Panc1 (cell line): ENCODE results near the gene KIAA1217. TPM values are rescaled to one million over a fixed set of nuclear protein-coding genes. Genes with fewer than 3 reads are reported as not detected.

Source experiments
- ATAC-seq: fragments of 200-7000 bp; cut with Tn5 transposase; 2 replicates; pipeline ENCODE4 v1.9.1; 2020; ENCODE audit warnings: mild to moderate bottlenecking, moderate library complexity
- BruUV-seq: library from RNA; stranded (reverse); fragments of 400-500 nt; replicated peaks from 2 replicates; lab custom pipeline; 2021; lab: Mats Ljungman, UMichigan
- CTCF ChIA-PET: fragments of 300-600 bp; sonication (Branson Sonifier 250); formaldehyde crosslinking; loops from one replicate; lab custom pipeline; 2022; ENCODE audit warnings: antibody characterized with exemption; lab: Charles Lee
- POLR2A ChIA-PET: fragments of 300-600 bp; sonication (Branson Sonifier 250); formaldehyde crosslinking; loops from one replicate; lab custom pipeline; 2022; ENCODE audit warnings: antibody characterized with exemption; lab: Charles Lee
- DNase-seq: peaks from one replicate; pipeline ENCODE4 v3.0.0-alpha.2; 2010; ENCODE audit warnings: low read depth, low spot score
- H3K27ac ChIP-seq: 2 replicates; pipeline ENCODE4 v1.5.1; 2011; ENCODE audit warnings: mild to moderate bottlenecking, low read length, inconsistent platforms
- H3K27me3 ChIP-seq: fragments of 200-500 bp; sonication (Bioruptor generic); 2 replicates; pipeline ENCODE4 v1.6.0; 2014; ENCODE audit warnings: low read length, inconsistent platforms; ENCODE audit not compliant: control insufficient read depth, insufficient read depth
- H3K36me3 ChIP-seq: fragments of 200-500 bp; sonication (Bioruptor generic); 2 replicates; pipeline ENCODE4 v1.5.1; 2014; ENCODE audit warnings: inconsistent platforms, mild to moderate bottlenecking, low read length, moderate library complexity; ENCODE audit not compliant: control insufficient read depth, insufficient read depth
- H3K4me1 ChIP-seq: 2 replicates; pipeline ENCODE4 v1.5.1; 2011; ENCODE audit warnings: inconsistent platforms, mild to moderate bottlenecking, low read length, moderate library complexity; ENCODE audit not compliant: control insufficient read depth, insufficient read depth
- H3K4me3 ChIP-seq, 2 experiments: 2 replicates each; pipeline ENCODE4 v1.5.1; 2011 to 2012; ENCODE audit warnings: low read depth in 2 of 2, low read length in 2 of 2, mild to moderate bottlenecking in 2 of 2, inconsistent platforms in 1 of 2, moderate library complexity in 1 of 2
- H3K9me3 ChIP-seq: fragments of 200-500 bp; sonication (Bioruptor generic); 2 replicates; pipeline ENCODE4 v1.5.1; 2014; ENCODE audit warnings: low read depth, mild to moderate bottlenecking, inconsistent platforms, low read length, moderate library complexity; ENCODE audit not compliant: control insufficient read depth, insufficient read depth
- POLR2AphosphoS5 ChIP-seq: IDR thresholded peaks from 2 replicates; pipeline ENCODE4 v1.6.1; 2012; ENCODE audit warnings: mild to moderate bottlenecking, low read depth, low read length, moderate library complexity
- SIN3A ChIP-seq: IDR thresholded peaks from 2 replicates; pipeline ENCODE4 v1.6.1; 2012; ENCODE audit warnings: low read depth, mild to moderate bottlenecking, low read length, moderate library complexity, borderline replicate concordance; ENCODE audit not compliant: insufficient read depth
- TCF7L2 ChIP-seq: IDR thresholded peaks from 2 replicates; pipeline ENCODE4 v1.6.1; 2011; ENCODE audit warnings: mild to moderate bottlenecking, low read depth, low read length, inconsistent platforms
- in situ Hi-C: cut with HindIII; loops from 2 replicates; pipeline ENCODE4 v1.10.0; 2016; ENCODE audit warnings: low sequenced_read_pairs, low pct_unique_long_range_greater_than_20kb
- intact Hi-C: fragments of 100-400 bp; cut with micrococcal nuclease; formaldehyde crosslinking; loops from one replicate; pipeline ENCODE4 v1.10.0; 2022; ENCODE audit not compliant: unreplicated experiment
- total RNA-seq: library from RNA; stranded (reverse); gene quantifications from one replicate; pipeline ENCODE4 v1.2.1, GENCODE V29; 2021; ENCODE audit not compliant: unreplicated experiment
- TF ChIP-seq, protein P1 (sequence below): fragments of 450-650 bp; IDR thresholded peaks from 2 replicates; pipeline ENCODE4 v1.5.1; 2017; ENCODE audit warnings: mild to moderate bottlenecking
- TF ChIP-seq, protein P2 (sequence below), 2 experiments: IDR thresholded peaks; 2 replicates each; pipeline ENCODE4 v1.6.1; 2011 to 2012; ENCODE audit warnings: low read depth in 2 of 2, control low read depth in 1 of 2, low read length in 1 of 2, mild to moderate bottlenecking in 1 of 2, moderate library complexity in 1 of 2; ENCODE audit not compliant: insufficient read depth in 1 of 2

The KIAA1217 gene
- total RNA-seq, 1 experiment from 2014 or later = 11.6 TPM

DNA sequence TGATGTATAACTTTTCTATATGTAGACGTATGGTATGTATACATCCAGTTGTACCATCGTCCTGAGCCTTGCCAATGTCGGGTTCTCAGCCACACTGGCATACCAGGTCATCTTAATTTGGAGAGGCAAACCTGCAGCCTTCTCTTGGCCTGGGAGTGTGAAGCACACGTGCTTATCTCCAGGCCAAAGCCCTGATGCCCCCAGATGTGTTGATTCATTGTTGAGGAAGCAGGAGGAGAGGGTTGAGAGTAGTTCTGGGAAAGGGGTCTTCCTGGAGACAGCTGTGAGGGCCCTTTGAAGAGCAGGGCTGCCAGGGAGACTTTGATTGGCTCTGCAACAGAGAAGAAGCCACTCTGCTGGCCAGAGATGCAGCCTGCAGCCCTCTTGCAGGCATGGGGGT is 359.1 kb downstream of the KIAA1217 start:
- H3K4me3 ChIP-seq = no peak overlapping the region
- no peak overlapping the region for H3K27ac ChIP-seq
- no peaks in the 10 kb centered on the region for H3K4me1 ChIP-seq
- CTCF ChIA-PET = no interaction called here
- intact Hi-C loops (no loop called here), in situ Hi-C loops (no loop called here)
- no peaks in the 10 kb centered on the region for H3K9me3 ChIP-seq
- BruUV-seq = no TSS peak
- POLR2A ChIA-PET = no interaction called here
- no peak for ATAC-seq
- DNase-seq = no peak
- 0 out of 2 replicates have a peak, but pooled peaks cover 2% of the 10 kb centered on the region for H3K27me3 ChIP-seq
- no peaks in the 10 kb centered on the region for H3K36me3 ChIP-seq
- TF ChIP-seq, protein P1, sequence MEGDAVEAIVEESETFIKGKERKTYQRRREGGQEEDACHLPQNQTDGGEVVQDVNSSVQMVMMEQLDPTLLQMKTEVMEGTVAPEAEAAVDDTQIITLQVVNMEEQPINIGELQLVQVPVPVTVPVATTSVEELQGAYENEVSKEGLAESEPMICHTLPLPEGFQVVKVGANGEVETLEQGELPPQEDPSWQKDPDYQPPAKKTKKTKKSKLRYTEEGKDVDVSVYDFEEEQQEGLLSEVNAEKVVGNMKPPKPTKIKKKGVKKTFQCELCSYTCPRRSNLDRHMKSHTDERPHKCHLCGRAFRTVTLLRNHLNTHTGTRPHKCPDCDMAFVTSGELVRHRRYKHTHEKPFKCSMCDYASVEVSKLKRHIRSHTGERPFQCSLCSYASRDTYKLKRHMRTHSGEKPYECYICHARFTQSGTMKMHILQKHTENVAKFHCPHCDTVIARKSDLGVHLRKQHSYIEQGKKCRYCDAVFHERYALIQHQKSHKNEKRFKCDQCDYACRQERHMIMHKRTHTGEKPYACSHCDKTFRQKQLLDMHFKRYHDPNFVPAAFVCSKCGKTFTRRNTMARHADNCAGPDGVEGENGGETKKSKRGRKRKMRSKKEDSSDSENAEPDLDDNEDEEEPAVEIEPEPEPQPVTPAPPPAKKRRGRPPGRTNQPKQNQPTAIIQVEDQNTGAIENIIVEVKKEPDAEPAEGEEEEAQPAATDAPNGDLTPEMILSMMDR = no peak
- no peak for TF ChIP-seq POLR2AphosphoS5
- TF ChIP-seq SIN3A = no peak
- no peak for TF ChIP-seq TCF7L2
- TF ChIP-seq, protein P2, sequence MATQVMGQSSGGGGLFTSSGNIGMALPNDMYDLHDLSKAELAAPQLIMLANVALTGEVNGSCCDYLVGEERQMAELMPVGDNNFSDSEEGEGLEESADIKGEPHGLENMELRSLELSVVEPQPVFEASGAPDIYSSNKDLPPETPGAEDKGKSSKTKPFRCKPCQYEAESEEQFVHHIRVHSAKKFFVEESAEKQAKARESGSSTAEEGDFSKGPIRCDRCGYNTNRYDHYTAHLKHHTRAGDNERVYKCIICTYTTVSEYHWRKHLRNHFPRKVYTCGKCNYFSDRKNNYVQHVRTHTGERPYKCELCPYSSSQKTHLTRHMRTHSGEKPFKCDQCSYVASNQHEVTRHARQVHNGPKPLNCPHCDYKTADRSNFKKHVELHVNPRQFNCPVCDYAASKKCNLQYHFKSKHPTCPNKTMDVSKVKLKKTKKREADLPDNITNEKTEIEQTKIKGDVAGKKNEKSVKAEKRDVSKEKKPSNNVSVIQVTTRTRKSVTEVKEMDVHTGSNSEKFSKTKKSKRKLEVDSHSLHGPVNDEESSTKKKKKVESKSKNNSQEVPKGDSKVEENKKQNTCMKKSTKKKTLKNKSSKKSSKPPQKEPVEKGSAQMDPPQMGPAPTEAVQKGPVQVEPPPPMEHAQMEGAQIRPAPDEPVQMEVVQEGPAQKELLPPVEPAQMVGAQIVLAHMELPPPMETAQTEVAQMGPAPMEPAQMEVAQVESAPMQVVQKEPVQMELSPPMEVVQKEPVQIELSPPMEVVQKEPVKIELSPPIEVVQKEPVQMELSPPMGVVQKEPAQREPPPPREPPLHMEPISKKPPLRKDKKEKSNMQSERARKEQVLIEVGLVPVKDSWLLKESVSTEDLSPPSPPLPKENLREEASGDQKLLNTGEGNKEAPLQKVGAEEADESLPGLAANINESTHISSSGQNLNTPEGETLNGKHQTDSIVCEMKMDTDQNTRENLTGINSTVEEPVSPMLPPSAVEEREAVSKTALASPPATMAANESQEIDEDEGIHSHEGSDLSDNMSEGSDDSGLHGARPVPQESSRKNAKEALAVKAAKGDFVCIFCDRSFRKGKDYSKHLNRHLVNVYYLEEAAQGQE (IDR thresholded peaks at IDR 0.05; ENCODE audit: insufficient read depth in 1 of 2, low read depth in 2 of 2, low read length in 1 of 2) = no peak

DNA sequence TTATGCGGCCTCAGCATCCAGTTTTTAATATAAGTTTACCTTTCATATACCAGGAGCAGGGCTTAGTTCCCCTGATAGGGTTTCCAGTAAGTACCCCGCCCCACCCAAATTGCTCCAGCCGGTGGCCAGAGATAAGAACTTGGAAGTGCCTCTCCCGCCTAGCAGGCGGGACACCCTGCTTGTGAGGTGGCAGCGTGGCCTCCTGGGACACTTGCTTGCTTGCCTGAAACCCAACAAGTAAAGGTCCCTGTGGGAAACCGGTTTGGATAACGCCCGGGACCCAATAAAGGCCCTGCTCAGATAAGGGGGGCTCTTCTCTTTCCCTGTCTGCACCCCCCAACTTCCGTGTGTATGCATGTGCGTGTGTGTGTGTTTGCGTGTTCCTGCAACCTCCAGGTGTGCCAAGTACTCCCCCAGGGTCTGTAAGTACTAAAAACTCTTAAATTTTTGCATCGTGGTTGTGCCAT is 360.4 kb downstream of the KIAA1217 start:
- no peak overlapping the region for H3K4me3 ChIP-seq
- DNase-seq (no peak), ATAC-seq (no peak)
- no peaks in the 10 kb centered on the region for H3K4me1 ChIP-seq
- ChIA-PET CTCF (no interaction called here), POLR2A (no interaction called here)
- no peak overlapping the region for H3K27ac ChIP-seq
- in situ Hi-C loops = no loop called here
- BruUV-seq = no TSS peak
- H3K36me3 ChIP-seq = no peaks in the 10 kb centered on the region
- intact Hi-C loops = no loop called here
- H3K9me3 ChIP-seq = no peaks in the 10 kb centered on the region
- TF ChIP-seq, protein P2 (IDR thresholded peaks at IDR 0.05; ENCODE audit: insufficient read depth in 1 of 2, low read depth in 2 of 2, low read length in 1 of 2) = no peak
- no peak for TF ChIP-seq SIN3A
- TF ChIP-seq, protein P1 = no peak
- TF ChIP-seq POLR2AphosphoS5 = no peak
- TF ChIP-seq TCF7L2 = no peak
- 0 out of 2 replicates have a peak, but pooled peaks cover 2% of the 10 kb centered on the region for H3K27me3 ChIP-seq
